Measurements from ENCODE around the gene CDX1. TPM values are rescaled to one million over a fixed set of nuclear protein-coding genes. Genes with fewer than 3 reads are reported as not detected.

The CDX1 gene
- total RNA-seq, 1 experiment from 2014 or later, result not detected

DNA sequence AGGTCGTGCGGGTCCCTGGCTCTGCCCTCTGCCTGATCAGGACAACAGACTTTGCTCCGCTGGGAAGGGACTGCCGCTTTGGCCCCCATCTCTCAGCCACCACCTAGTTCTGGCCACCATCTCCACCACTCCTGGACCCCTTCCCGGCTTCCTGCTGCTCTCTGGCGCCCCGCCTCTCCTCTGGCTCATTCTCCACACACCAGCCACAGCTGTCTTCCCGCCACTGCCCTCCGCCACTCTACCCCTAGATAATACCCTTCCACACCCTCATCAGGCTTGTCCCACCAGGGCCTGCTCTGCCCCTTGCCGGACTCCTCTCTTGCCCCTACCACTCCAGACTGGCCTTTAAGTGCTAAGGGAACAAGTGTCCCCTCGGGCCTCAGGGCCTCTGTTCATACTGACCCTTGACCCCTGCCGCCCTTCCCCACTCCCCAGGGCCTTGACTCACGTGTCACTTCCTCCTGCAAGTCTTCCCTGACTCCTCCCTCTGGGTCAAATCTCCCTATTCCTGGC lies 3.0 kb upstream of the CDX1 start:
- no peak for DNase-seq
- no peak overlapping the region for H3K4me3 Mint-ChIP-seq (ENCODE audit: low read depth, unreplicated experiment)
- no TSS peak for BruUV-seq (replicated peaks)

DNA sequence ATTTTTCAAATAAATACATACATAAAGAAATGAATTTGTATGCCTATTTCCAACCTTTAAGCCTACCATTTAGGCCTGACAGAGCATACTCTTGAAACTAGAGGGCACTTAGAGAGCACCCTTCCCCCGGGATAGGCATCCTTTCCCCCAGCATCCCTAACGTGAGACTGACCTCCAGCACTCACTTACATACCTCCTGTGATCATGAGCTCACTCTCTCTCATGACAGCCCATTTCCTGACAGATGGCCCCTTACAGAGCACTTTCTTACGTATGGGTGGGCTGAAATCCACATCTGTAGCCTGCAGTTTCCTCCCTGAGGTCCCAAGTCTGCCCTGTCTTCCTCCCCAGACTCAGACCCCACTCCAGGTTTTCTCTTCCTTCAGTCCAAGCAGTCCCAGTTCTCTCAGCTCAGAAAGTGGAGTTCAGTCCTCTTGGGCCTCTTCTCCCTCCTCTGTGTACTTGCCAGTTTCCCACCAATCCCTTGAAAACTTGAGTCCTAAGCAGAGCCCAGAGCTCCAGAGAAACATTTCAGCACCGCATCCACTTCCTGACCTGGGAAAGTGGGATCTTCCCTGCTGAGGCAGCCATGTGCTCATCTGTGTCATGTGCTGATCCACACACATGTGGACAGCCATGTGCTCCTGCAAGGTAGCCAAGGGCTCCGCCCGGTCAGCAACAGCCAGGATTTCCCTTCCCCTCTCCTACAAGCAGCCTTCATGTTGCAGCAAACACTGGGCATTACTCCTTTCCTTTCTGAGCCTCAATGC lies 2.2 kb upstream of the CDX1 start:
- Mint-ChIP-seq H3K36me3 (ENCODE audit: insufficient read depth, unreplicated experiment) (no peaks in the 10 kb centered on the region), H3K4me3 (ENCODE audit: low read depth, unreplicated experiment) (no peak overlapping the region), H3K27me3 (ENCODE audit: unreplicated experiment) (peaks cover 12% of the 10 kb centered on the region), H3K4me1 (ENCODE audit: low read depth, unreplicated experiment) (peaks cover 26% of the 10 kb centered on the region), H3K9me3 (ENCODE audit: low read depth, unreplicated experiment) (no peaks in the 10 kb centered on the region), H3K27ac (ENCODE audit: unreplicated experiment) (no peak overlapping the region)
- CTCF ChIA-PET, result interaction anchor here (0.6 kb wide), 1 partner anchor 194 kb away, joined by 3 read pairs; no protein-coding TSS in a partner anchor
- BruUV-seq (replicated peaks), result no TSS peak
- no peak for DNase-seq
- intact Hi-C loops (cut with micrococcal nuclease; ENCODE audit: unreplicated experiment), result no loop called here
- TF ChIP-seq, protein P1, sequence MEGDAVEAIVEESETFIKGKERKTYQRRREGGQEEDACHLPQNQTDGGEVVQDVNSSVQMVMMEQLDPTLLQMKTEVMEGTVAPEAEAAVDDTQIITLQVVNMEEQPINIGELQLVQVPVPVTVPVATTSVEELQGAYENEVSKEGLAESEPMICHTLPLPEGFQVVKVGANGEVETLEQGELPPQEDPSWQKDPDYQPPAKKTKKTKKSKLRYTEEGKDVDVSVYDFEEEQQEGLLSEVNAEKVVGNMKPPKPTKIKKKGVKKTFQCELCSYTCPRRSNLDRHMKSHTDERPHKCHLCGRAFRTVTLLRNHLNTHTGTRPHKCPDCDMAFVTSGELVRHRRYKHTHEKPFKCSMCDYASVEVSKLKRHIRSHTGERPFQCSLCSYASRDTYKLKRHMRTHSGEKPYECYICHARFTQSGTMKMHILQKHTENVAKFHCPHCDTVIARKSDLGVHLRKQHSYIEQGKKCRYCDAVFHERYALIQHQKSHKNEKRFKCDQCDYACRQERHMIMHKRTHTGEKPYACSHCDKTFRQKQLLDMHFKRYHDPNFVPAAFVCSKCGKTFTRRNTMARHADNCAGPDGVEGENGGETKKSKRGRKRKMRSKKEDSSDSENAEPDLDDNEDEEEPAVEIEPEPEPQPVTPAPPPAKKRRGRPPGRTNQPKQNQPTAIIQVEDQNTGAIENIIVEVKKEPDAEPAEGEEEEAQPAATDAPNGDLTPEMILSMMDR (IDR thresholded peaks at IDR 0.05; ENCODE audit: unreplicated experiment), result no peak

More for the DNA sequence above, 3.0 kb upstream of the CDX1 start:
- Mint-ChIP-seq H3K9me3 (ENCODE audit: low read depth, unreplicated experiment) (no peaks in the 10 kb centered on the region), H3K27ac (ENCODE audit: unreplicated experiment) (no peak overlapping the region), H3K27me3 (ENCODE audit: unreplicated experiment) (peaks cover 4% of the 10 kb centered on the region), H3K4me1 (ENCODE audit: low read depth, unreplicated experiment) (peaks cover 26% of the 10 kb centered on the region), H3K36me3 (ENCODE audit: insufficient read depth, unreplicated experiment) (no peaks in the 10 kb centered on the region)
- CTCF ChIA-PET, result interaction anchor here (0.9 to 1.0 kb wide), 2 partner anchors 43 to 55 kb away, joined by 3 to 4 read pairs; no protein-coding TSS in a partner anchor
- TF ChIP-seq, protein P1 (IDR thresholded peaks at IDR 0.05; ENCODE audit: unreplicated experiment), result no peak
- intact Hi-C loops (cut with micrococcal nuclease; ENCODE audit: unreplicated experiment), result no loop called here

DNA sequence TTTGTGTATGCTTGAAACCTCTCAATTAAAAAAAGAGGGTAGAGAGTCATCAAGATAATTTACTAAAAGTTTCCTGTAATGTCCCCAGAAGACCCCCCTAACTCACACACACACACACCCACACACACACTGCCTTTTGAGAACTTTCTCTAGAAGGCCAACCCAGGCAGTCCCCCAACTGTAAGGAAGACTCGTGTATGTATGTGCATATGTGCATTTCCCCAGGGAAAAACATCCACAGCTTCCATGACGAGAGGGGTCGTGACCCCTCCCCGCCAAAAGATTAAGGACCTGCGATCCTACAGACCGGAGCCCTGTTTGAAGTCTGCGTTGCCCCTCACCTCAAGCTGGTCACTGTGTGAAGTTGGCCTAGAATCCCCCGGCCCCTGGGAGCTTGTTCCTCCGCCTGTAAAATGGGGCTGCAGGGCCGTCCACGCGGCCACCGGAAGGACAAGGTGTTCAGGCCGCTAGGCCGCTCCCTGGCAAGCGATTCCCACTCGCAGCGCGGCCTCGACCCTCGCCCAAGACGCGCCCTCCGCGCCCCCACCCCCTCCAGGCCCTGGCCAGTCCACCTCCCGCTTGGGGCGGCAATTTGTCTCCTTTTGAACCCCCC lies 435 bp upstream of the CDX1 start:
- Mint-ChIP-seq H3K4me1 (ENCODE audit: low read depth, unreplicated experiment) (peaks cover 23% of the 10 kb centered on the region), H3K27me3 (ENCODE audit: unreplicated experiment) (peaks cover 29% of the 10 kb centered on the region), H3K36me3 (ENCODE audit: insufficient read depth, unreplicated experiment) (no peaks in the 10 kb centered on the region), H3K9me3 (ENCODE audit: low read depth, unreplicated experiment) (no peaks in the 10 kb centered on the region), H3K4me3 (ENCODE audit: low read depth, unreplicated experiment) (no peak overlapping the region), H3K27ac (ENCODE audit: unreplicated experiment) (no peak overlapping the region)
- BruUV-seq (replicated peaks), result no TSS peak
- CTCF ChIA-PET, result no interaction called here
- TF ChIP-seq, protein P1 (IDR thresholded peaks at IDR 0.05; ENCODE audit: unreplicated experiment), result no peak
- intact Hi-C loops (cut with micrococcal nuclease; ENCODE audit: unreplicated experiment), result no loop called here
- no peak for DNase-seq

DNA sequence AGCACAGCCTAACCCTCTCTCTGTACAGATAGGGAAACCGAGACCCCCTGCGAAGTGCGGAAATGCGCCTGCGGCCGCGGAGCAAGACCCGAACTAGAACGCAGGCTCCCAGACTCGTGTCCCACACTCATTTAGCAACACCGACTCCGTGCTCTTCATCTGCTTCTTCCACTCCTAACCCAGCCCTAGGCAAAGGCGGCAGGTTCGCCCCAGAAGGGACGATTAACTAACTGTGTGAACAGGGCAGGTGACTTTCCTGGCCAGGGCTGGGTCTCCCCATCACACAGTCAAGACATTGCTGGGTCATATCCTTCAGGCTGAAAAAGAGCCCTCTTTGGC lies 903 bp downstream of the CDX1 start:
- peaks cover 16% of the 10 kb centered on the region for H3K4me1 Mint-ChIP-seq (ENCODE audit: low read depth, unreplicated experiment)
- TF ChIP-seq, protein P1 (IDR thresholded peaks at IDR 0.05; ENCODE audit: unreplicated experiment), result no peak

More for the DNA sequence above, 903 bp downstream of the CDX1 start:
- Mint-ChIP-seq H3K27me3 (ENCODE audit: unreplicated experiment) (peaks cover 42% of the 10 kb centered on the region), H3K36me3 (ENCODE audit: insufficient read depth, unreplicated experiment) (no peaks in the 10 kb centered on the region), H3K9me3 (ENCODE audit: low read depth, unreplicated experiment) (no peaks in the 10 kb centered on the region), H3K27ac (ENCODE audit: unreplicated experiment) (no peak overlapping the region), H3K4me3 (ENCODE audit: low read depth, unreplicated experiment) (no peak overlapping the region)
- CTCF ChIA-PET, result no interaction called here
- DNase-seq, result no peak
- BruUV-seq (replicated peaks), result no TSS peak
- intact Hi-C loops (cut with micrococcal nuclease; ENCODE audit: unreplicated experiment), result no loop called here
